ENCODE results near the gene NCOA3.

GRCh38 chr20:47459344-47460073, 42.2 kb upstream of the NCOA3 start:
- no peak for TF ChIP-seq POLR2A (IDR thresholded peaks at IDR 0.05)
- TF ChIP-seq EP300 (IDR thresholded peaks at IDR 0.05), result no peak
- TF ChIP-seq CTCF (IDR thresholded peaks at IDR 0.05), result no peak
